ENCODE data around the gene SMAD7.

DNA sequence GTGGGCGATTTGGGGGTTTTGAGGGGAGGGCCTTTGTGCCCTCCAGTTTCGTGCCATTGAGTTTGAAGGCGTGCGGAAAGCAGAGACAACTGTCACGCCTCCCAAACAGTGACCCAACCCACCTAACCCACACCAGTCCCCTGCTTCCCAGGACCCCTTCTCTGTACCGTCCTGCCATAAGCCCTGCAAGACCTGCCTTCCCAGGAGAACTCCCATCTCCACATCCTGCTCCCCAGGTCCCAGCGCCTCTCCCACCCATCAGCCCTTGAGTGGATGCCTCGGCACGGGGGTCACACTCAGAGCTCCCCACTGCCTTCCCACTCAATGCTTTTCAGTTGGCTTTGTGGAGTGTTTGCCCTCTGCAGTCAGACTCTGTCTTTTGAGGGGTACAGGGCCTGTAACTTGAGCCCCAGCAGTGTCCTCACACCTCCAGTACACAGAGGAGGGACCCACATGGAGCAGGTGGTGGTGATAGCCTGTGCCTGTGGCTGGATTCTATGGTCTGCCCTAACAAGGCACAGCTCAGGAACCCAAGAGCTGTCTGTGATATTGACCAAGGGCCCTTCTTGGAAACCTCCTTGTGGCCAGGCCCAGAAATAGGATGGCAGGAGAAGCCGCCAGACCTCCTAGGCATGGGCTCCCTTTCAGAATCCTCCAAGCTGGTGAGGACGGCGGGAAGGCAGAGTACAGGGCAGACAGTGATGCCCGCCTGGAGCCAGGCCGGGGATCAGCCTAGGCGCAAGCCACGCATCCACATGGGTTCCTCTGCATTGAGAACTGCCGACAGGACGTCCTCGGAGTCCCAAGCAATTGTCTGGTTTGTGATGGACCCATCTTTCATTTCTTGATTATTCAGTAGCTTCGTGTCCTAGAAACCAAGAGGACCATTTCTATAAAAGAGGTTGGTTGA, 44.4 kb upstream of the SMAD7 start:
- TF ChIP-seq GATA2 (IDR thresholded peaks at IDR 0.05; ENCODE audit: low read depth, low read length) (no peak), GATA3 (IDR thresholded peaks at IDR 0.05; ENCODE audit: low read depth, low read length) (no peak)
